GM06990 (cell line): ENCODE results near the gene CLSTN1.

Source experiments
- DNase-seq: peaks from one replicate; pipeline ENCODE4 v3.0.0-alpha.2; 2011; ENCODE audit not compliant: insufficient read length; ENCODE audit errors: extremely low read depth
- H3K27me3 ChIP-seq: replicated peaks from 2 replicates; pipeline ENCODE4 v1.6.0; 2011; ENCODE audit warnings: low read length; ENCODE audit not compliant: control insufficient read depth, insufficient read depth
- H3K36me3 ChIP-seq: 2 replicates; pipeline ENCODE4 v1.5.1; 2011; ENCODE audit warnings: low read length; ENCODE audit not compliant: control insufficient read depth, insufficient read depth
- H3K4me3 ChIP-seq: replicated peaks from 2 replicates; pipeline ENCODE4 v1.5.1; 2011; ENCODE audit warnings: low read depth, mild to moderate bottlenecking, control low read depth, low read length
- CTCF ChIP-seq: IDR thresholded peaks from 2 replicates; pipeline ENCODE4 v1.5.1; 2011; ENCODE audit warnings: low read length, control low read depth, mild to moderate bottlenecking, inconsistent platforms; ENCODE audit not compliant: insufficient read depth, poor library complexity, severe bottlenecking

The CLSTN1 gene

DNA sequence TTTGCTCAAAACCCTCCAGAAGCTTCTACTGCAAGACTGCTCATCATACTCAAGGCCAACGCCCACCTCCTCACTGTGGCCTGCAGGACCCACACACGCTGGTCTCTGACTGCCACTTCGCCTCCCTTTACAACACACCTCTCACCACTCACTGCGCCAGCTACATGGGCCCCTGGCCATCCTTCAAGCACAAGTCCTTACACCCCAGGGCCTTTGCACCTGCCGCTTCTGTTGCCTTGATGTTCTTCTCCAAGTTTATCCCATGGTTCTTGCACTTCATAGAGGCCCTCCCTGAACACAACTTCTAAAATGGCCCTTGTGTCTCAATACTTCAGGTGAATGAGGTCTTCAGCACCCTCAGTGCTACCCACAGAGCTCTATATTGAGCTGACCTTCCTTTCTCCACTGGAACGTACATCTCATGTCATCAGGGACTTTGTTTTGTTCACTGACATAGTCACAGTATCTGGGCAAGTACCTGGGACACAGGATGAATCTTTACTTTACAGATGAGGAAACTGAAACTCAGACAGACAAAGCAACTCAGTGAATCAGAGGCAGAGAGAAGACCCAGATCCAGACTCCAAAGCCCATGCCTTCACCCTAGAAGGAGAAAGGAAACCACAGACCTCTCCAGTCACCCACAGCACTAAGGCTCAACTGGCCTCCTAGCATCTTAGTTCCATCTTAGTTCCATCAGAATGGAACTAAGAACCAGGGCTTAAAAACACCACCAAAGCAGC, 34.7 kb upstream of the CLSTN1 start:
- Histone ChIP-seq H3K27me3 (no peaks in the 10 kb centered on the region), H3K36me3 (no peaks in the 10 kb centered on the region), H3K4me3 (no peak overlapping the region)
- no peak for TF ChIP-seq CTCF
- DNase-seq, result no peak

GRCh38 chr1:9855186-9855585, 31.4 kb upstream of the CLSTN1 start:
- no peaks in the 10 kb centered on the region for H3K27me3 ChIP-seq
- no peaks in the 10 kb centered on the region for H3K36me3 ChIP-seq
- no peak for DNase-seq
- no peak for TF ChIP-seq CTCF
- no peak overlapping the region for H3K4me3 ChIP-seq

DNA sequence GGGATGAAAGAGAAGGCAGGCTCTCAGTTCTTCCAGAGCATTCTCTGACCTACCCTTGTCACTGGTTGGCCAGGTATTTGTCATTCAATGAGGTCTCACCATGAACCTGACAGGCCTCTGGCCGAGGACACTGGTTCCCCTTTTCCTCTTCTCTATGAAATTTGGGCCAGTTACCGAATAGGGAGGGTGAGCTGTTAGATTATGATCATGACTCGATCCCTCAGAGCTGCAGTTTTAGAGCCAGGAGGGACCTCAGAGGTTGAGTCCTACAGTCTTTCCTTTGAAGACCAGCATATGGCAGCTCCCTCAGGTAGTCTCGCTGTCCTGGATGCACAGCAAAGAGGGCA, 29.5 kb upstream of the CLSTN1 start:
- Histone ChIP-seq H3K36me3 (no peaks in the 10 kb centered on the region), H3K4me3 (no peak overlapping the region), H3K27me3 (no peaks in the 10 kb centered on the region)
- no peak for DNase-seq
- TF ChIP-seq CTCF, result no peak

GRCh38 chr1:9852410-9853248, 28.9 kb upstream of the CLSTN1 start:
- no peak overlapping the region for H3K4me3 ChIP-seq
- no peak for TF ChIP-seq CTCF
- no peak for DNase-seq

GRCh38 chr1:9852004-9852403, 28.2 kb upstream of the CLSTN1 start:
- TF ChIP-seq CTCF, result no peak

More at GRCh38 chr1:9852410-9853248, 28.9 kb upstream of the CLSTN1 start:
- Histone ChIP-seq H3K36me3 (no peaks in the 10 kb centered on the region), H3K27me3 (no peaks in the 10 kb centered on the region)

More at GRCh38 chr1:9852004-9852403, 28.2 kb upstream of the CLSTN1 start:
- no peak overlapping the region for H3K4me3 ChIP-seq
- H3K36me3 ChIP-seq, result no peaks in the 10 kb centered on the region
- no peak for DNase-seq
- H3K27me3 ChIP-seq, result no peaks in the 10 kb centered on the region
